ENCODE results near the gene HOXC12.

Gene HOXC12

GRCh38 chr12:53927220-53928029, 27.3 kb upstream of the HOXC12 start:
- TF ChIP-seq, protein P1, sequence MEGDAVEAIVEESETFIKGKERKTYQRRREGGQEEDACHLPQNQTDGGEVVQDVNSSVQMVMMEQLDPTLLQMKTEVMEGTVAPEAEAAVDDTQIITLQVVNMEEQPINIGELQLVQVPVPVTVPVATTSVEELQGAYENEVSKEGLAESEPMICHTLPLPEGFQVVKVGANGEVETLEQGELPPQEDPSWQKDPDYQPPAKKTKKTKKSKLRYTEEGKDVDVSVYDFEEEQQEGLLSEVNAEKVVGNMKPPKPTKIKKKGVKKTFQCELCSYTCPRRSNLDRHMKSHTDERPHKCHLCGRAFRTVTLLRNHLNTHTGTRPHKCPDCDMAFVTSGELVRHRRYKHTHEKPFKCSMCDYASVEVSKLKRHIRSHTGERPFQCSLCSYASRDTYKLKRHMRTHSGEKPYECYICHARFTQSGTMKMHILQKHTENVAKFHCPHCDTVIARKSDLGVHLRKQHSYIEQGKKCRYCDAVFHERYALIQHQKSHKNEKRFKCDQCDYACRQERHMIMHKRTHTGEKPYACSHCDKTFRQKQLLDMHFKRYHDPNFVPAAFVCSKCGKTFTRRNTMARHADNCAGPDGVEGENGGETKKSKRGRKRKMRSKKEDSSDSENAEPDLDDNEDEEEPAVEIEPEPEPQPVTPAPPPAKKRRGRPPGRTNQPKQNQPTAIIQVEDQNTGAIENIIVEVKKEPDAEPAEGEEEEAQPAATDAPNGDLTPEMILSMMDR (IDR thresholded peaks at IDR 0.05; ENCODE audit: low read depth, low read length) = no peak
- no peak for TF ChIP-seq EZH2phosphoT487 (IDR thresholded peaks at IDR 0.05; ENCODE audit: low read depth)
- H3K27ac ChIP-seq (ENCODE audit: low read length) = no peak overlapping the region
- H3K36me3 ChIP-seq (replicated peaks; ENCODE audit: low read depth, low read length) = no peaks in the 10 kb centered on the region
- H3K4me1 ChIP-seq (ENCODE audit: low read length) = no peaks in the 10 kb centered on the region
- no peaks in the 10 kb centered on the region for H3K79me2 ChIP-seq (ENCODE audit: low read length)
- no peak overlapping the region for H3K4me3 ChIP-seq (ENCODE audit: low read length)
- no peak overlapping the region for H3K4me2 ChIP-seq (ENCODE audit: low read length)
- H2AFZ ChIP-seq (ENCODE audit: low read depth, low read length) = no peak overlapping the region
- H3K27me3 ChIP-seq (ENCODE audit: low read depth, low read length) = peaks cover 62% of the 10 kb centered on the region
- no peaks in the 10 kb centered on the region for H3K9me3 ChIP-seq (ENCODE audit: insufficient read depth, low read length)
- no peak overlapping the region for H3K9ac ChIP-seq (ENCODE audit: low read length)
- H4K20me1 ChIP-seq (ENCODE audit: insufficient read depth, low read length) = no peaks in the 10 kb centered on the region

- H3K4me3 ChIP-seq (ENCODE audit: low read length) = no peak overlapping the region
- no peak overlapping the region for H2AFZ ChIP-seq (ENCODE audit: low read depth, low read length)
- H3K79me2 ChIP-seq (ENCODE audit: low read length) = no peaks in the 10 kb centered on the region
- no peak overlapping the region for H3K27ac ChIP-seq (ENCODE audit: low read length)
- H3K4me2 ChIP-seq (ENCODE audit: low read length) = no peak overlapping the region
- H3K9me3 ChIP-seq (ENCODE audit: insufficient read depth, low read length) = no peaks in the 10 kb centered on the region
- TF ChIP-seq, protein P1 (IDR thresholded peaks at IDR 0.05; ENCODE audit: low read depth, low read length) = no peak
- no peak for TF ChIP-seq EZH2phosphoT487 (IDR thresholded peaks at IDR 0.05; ENCODE audit: low read depth)
- H4K20me1 ChIP-seq (ENCODE audit: insufficient read depth, low read length) = no peaks in the 10 kb centered on the region
- no peaks in the 10 kb centered on the region for H3K36me3 ChIP-seq (replicated peaks; ENCODE audit: low read depth, low read length)
- H3K27me3 ChIP-seq (ENCODE audit: low read depth, low read length) = peaks cover 55% of the 10 kb centered on the region
- H3K9ac ChIP-seq (ENCODE audit: low read length) = no peak overlapping the region
- H3K4me1 ChIP-seq (ENCODE audit: low read length) = no peaks in the 10 kb centered on the region
These were observed 26.5 kb upstream of the HOXC12 start for GRCh38 chr12:53928054-53928835.

DNA sequence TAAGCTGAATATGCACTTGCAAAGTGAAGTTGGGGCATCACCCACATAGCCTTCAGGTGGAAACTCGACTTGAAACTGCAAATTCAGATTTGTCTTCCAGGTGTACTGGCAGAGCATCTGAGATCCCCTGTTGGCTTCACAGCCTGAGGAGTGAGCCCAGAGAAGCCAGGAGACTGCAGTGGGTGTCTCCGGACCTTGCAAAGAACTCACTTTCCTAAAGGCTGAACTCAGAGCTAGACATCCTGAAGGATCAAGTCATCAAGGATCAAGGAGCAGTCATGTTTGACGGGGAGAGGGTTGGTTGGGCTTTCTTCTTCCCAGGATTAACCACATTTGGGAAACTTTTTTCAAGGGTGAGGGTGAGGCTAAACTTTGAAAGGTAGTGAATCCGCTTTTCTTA, 25.2 kb upstream of the HOXC12 start:
- no peaks in the 10 kb centered on the region for H3K4me1 ChIP-seq (ENCODE audit: low read length)
- no peaks in the 10 kb centered on the region for H3K9me3 ChIP-seq (ENCODE audit: insufficient read depth, low read length)
- no peaks in the 10 kb centered on the region for H4K20me1 ChIP-seq (ENCODE audit: insufficient read depth, low read length)
- H2AFZ ChIP-seq (ENCODE audit: low read depth, low read length) = no peak overlapping the region
- no peaks in the 10 kb centered on the region for H3K79me2 ChIP-seq (ENCODE audit: low read length)
- H3K36me3 ChIP-seq (replicated peaks; ENCODE audit: low read depth, low read length) = no peaks in the 10 kb centered on the region
- no peak overlapping the region for H3K4me3 ChIP-seq (ENCODE audit: low read length)
- no peak overlapping the region for H3K27ac ChIP-seq (ENCODE audit: low read length)
- H3K4me2 ChIP-seq (ENCODE audit: low read length) = no peak overlapping the region
- TF ChIP-seq EZH2phosphoT487 (IDR thresholded peaks at IDR 0.05; ENCODE audit: low read depth) = no peak
- TF ChIP-seq, protein P1 (IDR thresholded peaks at IDR 0.05; ENCODE audit: low read depth, low read length) = no peak
- no peak overlapping the region for H3K9ac ChIP-seq (ENCODE audit: low read length)
- peaks cover 49% of the 10 kb centered on the region for H3K27me3 ChIP-seq (ENCODE audit: low read depth, low read length)

DNA sequence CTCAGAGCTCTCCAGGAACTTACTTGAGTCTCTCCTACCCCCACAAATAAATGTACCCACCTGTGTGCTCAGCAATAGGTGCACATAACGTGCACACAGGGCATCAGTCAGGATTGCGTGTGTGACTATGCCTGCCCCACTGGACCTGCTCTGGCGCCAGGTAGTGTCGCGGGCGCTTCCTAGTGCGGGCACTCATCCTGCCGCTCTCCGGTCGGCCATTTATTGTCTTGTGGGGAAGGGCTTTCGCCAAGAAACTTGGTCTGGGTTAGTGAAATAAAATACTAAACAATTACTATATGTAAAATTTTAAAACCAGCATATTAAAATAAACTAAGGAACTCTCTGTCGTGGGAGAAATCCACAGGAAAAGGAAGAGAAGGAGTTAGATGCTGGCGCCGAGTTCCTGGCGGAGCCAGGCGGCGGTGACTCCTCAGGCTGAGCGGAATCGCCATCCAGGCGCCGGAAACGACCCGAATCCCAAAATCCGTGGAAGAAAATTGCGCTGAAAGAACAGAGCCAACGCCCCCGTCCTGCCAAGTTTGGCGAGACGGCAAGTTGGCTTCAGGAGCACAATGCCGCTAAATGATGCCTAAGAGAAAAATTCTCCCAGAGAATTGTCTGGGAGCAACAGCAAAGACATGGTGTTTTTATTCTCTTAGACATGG, 24.0 kb upstream of the HOXC12 start:
- no peak for TF ChIP-seq EZH2phosphoT487 (IDR thresholded peaks at IDR 0.05; ENCODE audit: low read depth)
- no peaks in the 10 kb centered on the region for H3K79me2 ChIP-seq (ENCODE audit: low read length)
- no peaks in the 10 kb centered on the region for H3K4me1 ChIP-seq (ENCODE audit: low read length)
- H3K4me2 ChIP-seq (ENCODE audit: low read length) = no peak overlapping the region
- peaks cover 38% of the 10 kb centered on the region for H3K27me3 ChIP-seq (ENCODE audit: low read depth, low read length)
- no peaks in the 10 kb centered on the region for H3K36me3 ChIP-seq (replicated peaks; ENCODE audit: low read depth, low read length)
- H3K27ac ChIP-seq (ENCODE audit: low read length) = no peak overlapping the region
- H3K9me3 ChIP-seq (ENCODE audit: insufficient read depth, low read length) = no peaks in the 10 kb centered on the region
- no peak overlapping the region for H3K4me3 ChIP-seq (ENCODE audit: low read length)
- H4K20me1 ChIP-seq (ENCODE audit: insufficient read depth, low read length) = no peaks in the 10 kb centered on the region
- no peak overlapping the region for H3K9ac ChIP-seq (ENCODE audit: low read length)
- H2AFZ ChIP-seq (ENCODE audit: low read depth, low read length) = no peak overlapping the region

Measured in OCI-LY3 (cell line).